HG03139 (cell line): ENCODE measurements around the gene NIN.

Experiments
- ATAC-seq: cut with Tn5 transposase; IDR thresholded peaks from one replicate; pipeline ENCODE4 v1.9.1; 2021; ENCODE audit not compliant: unreplicated experiment

NIN gene

DNA sequence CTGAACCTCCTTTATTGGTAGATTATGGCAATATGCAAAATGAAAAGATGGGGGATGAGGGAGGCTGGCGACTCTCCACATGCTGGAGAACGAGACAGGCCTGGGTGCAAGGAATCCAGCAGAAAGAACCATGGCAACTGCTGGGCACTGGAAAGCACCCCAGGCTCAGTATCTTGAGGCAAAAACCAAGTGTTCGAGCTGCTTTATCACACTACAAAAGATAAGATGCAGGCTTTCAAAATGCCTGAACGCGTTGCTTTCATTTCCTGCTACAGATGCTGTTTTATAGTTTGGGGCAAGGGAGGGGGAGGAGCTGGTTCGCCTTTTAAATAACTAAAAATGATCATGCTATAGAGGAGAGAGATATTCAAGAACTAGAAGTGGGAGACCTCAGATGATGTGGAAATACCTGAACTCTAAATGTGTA is 38.9 kb downstream of the NIN start:
- no peak for ATAC-seq

DNA sequence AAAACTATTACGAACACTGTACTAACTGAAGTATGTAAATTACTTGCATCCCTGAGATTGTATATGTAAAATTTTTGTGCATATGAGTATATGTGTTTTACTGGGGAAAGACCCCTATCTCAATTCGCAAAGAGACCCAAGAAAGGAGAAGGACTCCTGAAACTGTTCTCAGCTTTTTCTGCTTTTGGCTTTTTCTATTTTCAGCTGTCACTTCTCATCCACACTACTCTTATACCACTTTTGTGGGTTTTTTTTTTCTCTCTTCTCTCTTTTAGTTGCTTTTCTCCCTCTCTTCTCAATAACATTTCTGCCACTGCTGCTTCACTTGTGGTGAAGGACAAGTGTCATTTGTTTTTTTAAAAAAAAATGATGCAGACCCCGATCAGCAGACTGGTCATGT is 39.8 kb downstream of the NIN start:
- ATAC-seq, result peak; percentile 32

DNA sequence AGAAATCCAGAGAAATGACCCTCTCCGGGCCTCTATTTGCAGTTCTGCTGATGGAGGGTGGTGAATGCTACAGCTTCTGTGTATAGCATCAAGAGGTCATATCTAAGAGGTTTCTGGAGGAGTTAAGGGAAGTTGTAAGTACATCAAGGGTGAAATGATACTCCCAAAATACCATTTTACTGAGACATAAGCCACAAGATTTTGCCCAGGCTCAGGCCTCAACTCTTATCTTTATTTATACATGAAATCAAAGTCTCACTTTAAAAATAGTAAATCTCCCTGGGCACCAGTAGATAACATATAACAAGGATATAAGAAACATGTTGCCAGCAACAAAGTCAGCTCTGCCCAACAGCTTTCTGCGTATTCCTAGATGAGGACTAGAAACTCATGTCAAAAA is 40.4 kb downstream of the NIN start:
- no peak for ATAC-seq

DNA sequence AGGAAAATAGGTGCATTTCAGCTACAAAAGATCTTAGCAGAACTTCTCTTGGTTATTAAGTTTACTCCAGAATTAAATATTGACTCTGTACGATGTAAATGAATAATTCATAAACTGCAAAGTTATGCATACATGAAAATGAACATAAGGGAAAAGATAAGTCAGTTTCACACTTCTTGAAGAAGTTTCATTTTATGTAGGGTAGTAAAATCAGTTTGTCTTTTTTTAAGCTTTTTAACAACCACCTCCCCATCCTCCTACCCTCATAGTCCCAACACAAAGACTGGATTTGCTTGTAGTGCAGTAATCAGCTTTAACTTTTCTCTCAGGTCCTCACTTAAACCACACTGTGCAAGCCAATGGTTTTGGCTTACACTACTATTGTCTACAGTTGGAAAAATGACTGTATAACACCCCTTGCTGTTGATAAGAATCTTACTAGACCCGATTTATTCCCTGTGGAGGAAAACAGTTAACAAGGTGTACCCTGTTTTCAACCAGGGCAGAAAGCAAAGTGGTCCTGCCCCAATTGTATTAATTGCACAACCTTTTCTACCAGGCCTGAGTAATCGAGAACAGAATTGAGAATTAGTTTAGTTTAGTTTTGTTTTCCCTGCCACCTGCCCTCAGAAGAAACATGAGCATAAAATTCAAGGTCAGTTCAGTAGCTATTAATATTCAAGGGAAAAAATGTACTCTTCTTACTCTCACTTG is 44.1 kb downstream of the NIN start:
- ATAC-seq, result no peak

DNA sequence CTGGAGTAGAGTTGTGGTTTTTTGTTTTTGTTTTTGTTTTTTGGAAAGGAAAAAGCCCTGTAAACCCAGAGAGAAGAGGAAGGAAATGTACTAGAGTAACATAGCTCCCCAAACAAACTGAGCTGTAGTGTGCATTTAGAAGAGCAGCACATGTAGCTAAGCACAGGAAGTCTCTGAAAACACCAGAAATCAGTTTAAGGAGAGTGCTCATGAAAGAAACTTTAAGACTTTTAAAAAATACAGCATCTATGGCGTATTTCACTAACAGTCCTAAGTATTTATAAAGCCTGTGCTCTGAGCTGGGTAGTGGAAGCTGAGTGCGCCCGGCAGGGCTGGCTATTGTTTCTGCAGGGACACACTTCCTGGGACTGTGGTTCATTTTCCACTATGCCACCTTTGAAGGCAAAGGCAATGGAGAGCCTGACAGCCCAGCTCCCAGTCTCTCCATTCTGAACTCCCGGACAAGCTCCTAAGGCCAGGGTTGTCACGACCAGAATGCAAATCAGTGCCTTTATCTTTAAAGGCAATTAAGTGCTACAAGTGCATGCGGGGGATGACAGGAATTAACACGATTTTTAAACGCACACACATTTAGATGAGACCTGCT is 45.4 kb downstream of the NIN start:
- ATAC-seq, result no peak

DNA sequence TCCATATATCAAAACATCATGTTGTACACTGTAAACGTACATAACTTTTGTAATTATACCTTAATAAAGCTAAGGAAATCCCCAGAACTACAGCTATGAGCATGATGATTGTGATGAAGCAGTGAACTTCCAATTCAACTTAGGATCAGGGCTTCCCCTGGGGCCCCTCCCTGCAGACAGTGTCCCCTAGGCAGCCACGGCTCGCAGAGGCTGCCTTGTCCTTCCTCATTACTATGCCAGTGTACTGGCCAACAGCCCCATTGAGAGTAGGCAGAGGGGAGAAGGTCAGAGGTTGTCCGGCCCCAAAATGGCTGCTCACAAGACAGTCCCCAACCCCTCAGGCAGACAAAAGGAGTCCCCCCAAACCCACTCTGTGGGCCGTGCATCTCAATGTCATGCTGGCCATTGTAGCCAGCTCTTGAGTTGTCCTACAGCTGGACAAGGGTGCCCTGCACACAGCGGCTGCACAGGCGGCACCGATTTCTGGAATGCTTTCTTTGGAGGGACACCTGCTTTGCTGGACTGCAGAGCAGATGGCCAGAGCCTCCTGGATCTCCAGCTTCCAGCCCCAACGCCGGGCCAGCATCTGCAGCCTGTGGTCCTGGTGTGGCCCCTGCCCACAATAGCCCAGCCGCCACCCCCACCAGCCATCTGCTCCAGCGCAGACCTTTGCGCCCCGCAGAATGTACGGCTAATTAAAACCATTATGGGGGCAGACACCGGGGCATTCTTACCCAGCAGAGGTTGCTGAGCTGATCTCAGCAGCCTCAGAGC is 46.1 kb downstream of the NIN start:
- ATAC-seq, result no peak

DNA sequence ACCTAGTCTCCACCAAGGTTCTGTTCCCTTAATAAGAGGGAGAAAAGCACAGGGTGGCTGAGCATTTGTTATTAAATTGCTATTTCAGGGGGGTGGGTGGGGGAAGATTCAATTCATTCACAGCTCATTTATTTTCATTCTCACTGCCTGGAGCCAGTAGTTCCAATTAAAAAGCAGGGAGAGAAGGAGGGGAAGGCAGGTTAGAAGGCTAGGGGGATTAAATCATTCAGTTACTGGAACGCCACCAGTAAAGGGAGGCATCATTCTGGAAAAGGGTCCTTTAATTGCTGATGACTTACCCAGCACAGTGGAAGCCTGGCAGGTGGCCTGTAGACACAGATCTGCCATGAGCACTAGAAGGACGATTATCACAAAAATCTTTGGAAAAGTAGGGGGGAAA is 47.4 kb downstream of the NIN start:
- ATAC-seq, result no peak

DNA sequence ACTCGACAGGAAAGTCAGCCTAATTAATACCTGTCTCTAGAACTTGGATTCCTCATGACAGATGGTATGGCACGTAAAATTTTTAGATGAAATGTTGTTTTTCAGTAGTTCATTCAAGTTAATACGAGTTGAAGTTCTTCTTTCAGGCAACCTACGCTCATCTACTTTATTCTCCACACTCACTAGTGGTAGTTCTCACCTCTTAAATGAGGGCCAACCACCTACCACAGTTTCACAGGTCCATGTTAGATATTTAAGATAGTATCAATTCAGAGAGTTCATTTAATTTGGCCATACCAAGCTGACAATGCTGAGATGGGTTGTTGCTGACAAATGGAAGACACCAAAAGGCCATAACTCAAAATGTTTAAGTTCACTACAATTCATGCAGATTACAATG is 50.6 kb downstream of the NIN start:
- ATAC-seq, result no peak

DNA sequence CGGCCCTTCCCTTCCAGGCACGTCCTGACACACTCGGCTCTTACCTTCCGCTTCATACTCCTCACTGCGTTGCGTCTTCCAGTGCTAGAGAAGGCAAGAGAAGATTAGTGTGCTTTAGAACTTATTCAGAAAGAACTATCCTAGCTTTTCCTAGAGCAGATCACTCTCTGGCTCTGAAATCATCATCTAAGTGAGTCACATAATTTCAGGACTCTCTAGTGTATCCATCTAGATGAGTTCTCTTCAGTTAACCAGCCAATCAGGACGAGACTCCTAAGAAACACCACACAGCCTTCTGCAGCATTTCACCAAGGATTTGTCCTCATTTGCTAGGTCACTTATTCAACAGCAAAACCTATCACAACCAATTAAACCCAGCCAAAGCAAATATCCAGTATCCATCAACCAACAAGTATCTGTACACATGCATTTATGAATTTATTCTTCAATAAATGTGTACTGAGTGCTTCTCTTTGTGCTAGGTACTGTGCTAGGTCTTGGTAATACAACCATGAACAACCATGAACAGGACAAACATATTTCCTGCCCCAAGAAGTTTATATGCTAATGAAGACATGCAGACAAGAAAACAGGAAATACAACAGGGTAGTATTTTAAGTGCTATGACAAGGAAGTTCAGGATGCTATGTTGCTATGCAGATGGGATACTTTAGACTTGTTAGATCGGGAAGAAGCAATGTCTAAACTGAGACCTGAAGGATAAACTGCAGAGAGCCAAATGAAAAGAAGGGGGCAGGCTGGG is 52.1 kb downstream of the NIN start:
- no peak for ATAC-seq

DNA sequence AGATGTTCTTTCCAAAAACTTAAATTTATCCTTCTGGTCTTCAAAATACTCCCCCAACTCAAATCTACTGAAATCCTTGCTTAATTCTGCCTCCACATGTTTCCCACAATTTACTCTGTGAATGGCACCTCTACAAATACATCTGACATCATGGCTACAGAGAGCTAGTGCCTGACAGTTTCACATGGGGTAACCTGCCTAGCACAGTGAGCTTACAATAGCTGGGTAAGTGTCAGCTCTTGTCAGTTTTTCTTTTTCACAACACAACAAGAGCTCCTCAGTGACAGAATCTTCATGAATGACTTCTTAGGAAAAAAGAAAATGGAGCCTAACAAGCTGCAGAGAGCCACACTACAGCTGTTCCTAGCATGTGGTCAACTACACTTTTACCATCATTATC is 54.4 kb downstream of the NIN start:
- ATAC-seq, result no peak

DNA sequence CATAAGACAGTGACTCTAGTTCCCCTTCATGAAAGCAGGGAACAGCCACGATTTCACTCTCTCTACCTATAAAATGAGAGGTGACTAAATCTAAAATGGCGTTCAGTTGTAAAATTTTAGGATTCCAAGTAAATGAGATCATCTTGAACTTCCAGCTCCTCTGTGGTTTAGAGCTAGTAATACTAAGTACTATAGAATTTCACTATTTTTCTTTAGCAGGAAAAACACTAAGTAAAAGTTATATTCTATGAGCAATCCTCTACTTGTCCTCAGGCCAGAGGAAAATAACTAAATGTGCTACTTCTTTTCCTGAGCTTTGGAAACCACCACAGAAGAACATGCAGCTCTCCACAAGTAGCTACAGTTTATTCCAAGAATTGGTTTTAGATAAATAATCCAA is 55.6 kb downstream of the NIN start:
- no peak for ATAC-seq

DNA sequence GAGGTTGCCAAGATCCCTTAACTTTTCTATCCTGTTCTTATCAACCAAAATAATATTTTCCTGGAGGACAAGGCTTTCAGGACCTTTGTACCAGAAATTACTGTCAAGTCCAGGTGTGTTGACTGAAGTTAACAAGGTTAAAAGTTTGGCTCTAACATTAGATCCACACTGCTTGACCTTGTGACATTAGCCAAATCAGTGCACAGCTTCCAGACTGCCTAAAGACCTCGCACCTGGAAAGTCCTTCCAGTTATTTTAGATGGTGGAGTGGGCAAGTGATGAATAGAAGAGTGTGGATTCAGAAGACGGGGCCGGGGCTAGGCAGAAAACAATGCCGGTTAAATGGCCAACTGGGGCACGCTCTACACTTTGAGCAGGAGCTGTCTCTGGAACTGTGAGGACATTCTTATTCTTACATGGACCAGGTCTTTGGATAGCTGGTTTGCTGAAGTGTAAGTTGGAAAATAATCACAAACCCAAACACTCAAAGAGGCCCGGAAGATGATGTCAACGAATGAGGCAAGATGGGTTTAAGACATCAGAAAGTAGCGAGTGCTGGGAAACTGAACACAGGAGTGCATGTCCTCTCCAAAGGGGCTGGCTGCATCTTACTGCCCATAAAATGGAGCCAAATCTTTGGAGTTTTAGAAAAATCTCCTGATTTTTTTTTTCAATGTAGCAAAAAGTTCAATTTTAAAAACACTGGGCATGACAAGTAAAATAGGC is 56.3 kb downstream of the NIN start:
- ATAC-seq, result no peak

DNA sequence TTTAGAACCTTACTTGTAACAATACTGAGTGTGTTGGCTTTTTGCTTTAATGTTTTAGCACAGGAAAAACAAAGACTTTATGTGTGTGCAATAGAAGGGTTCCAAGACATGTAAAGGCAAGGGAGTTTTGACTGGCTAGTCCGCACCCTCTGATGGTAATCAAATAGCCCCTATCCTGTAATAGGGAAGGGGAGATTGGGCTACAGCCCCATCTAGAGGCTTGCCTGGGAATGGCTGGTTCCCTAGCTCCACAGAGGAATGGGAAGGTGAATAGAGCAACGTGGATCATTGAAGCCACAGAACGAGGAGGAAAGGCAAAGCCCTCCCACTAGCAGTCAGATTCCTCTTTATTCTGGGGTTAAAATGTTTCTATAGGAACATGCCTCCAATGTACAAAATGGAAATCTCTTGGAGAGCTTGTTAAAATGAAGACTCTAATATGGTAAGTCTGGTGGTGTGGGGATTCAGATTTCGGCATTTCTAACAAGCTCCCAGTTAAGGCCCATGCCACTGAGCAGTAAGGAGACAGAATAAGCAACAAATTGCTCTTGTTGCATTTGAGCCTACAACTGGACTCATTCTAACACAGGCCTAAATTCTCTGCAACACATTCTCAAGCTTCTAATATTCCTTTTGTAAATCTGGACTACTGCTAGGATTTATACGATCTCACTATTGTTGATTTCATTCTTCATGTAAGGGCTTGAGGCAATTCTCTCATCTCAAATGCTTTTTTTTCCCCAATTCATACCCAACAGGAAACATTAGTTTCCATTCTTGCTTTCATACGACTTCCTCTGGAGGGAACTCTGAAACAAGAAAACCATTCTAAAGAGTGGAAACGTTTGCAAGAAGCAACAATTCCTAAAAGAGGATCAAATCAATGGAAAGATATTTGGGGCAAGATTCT is 57.1 kb downstream of the NIN start:
- ATAC-seq, result no peak

DNA sequence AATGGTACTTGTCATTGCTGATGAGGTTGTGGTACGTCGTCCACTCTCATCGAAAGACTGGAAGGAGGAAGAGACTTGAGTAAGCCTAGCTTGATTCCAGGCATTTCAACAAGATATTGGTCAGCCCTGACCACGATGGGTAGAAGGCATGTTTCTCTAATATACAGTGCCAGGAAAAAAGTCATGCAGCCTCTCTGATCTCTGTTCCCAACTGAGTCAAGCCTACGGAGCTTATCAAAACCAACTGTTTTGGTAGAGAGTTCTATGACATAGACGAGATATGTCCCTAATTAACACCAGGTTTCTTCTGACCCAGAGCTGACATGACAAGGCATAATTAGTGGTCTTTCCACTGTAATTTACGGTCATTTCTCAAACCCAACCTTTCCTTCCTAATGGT is 58.5 kb downstream of the NIN start:
- ATAC-seq, result no peak

DNA sequence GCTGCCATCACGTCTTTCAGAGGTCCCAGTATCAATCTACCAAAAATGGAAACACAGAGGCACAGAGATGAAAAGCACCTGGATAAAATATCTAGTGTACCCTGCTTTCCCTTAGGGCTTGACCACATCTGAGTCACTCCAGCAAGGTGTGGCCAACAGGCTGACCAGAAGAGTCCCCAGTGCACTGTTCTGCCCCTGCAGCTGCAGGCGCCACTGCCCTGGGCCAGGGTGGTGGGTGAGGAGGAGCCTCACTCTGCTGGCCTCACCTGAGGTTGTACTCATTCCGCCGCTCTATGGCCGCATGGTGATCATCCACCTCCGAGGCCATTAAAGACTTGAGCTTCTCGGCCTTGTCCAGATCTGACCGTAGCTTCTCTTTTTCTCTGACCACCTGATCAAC is 60.4 kb downstream of the NIN start:
- ATAC-seq, result no peak

DNA sequence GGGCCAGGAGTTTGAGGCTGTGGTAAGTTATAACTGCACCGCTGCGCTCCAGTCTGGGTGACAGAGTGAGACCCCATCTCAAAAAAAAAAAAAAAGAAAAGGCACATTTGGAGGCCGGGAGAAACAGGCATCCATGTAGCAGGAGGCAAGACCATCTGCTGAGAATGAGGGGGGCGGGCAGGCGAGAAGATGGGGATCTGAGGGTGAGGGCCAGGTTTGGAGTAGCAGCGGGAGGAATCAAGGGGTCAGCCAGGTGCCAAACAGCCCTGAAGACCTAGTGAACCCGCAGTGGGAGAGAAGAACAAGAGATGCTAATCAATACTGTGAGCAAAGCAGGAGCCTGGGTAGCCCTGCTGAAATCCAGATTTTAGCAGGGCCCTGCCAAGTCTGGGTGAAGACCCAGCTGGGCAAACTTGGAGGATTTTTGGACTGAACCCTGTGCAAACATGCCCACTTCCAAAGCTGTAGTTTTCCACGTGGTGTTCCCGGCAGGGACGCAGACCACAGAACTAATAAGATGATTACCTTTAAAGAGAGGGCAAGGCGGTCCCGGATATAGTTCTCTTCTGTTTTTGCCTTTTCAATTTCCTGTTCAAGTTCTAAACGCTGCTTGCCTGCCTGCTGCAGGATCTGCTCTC is 61.0 kb downstream of the NIN start:
- no peak for ATAC-seq

DNA sequence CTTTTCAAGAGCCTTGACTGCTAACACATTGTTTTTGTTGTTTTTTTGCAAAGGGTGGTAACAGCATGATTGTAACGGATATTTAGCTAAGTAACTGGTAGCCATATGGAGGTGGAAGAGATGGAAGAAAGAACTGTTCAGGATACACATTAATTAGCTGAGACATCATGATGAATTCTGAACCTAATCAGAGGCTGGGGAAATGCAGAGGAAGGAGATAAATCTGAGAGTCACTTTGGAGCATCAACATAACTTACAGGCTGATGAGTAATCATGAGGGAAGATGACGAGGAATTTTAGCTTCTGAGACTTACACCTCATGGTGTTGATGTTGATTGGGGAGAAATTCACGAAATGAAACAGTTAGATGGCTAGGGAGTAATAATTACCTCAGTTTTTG is 62.3 kb downstream of the NIN start:
- no peak for ATAC-seq

DNA sequence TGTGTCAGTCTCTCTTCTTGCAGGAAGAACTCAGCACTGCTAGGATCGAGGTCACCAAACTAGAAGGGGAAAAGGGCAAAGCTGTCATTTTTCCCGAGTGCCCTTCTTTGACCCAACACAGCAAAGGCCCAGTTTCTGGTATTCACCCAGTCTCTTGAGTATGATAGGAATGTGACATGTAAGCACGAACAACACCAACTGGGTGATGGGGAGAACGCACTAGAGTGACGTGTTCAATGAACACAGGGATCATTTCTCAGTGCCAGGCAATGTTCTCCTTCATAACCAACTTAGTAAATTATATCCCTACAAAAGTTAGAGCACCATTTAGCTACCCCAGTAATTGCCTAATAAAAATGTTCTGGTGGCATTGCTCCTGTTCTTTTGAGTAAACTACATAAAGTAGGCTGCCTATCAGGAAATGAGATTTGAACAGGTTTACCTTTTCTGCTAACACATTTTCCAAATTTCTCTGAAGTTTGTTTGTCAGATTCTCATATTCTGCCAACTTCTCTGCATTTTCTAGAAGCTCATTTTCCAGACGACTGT is 64.5 kb downstream of the NIN start:
- ATAC-seq, result no peak

DNA sequence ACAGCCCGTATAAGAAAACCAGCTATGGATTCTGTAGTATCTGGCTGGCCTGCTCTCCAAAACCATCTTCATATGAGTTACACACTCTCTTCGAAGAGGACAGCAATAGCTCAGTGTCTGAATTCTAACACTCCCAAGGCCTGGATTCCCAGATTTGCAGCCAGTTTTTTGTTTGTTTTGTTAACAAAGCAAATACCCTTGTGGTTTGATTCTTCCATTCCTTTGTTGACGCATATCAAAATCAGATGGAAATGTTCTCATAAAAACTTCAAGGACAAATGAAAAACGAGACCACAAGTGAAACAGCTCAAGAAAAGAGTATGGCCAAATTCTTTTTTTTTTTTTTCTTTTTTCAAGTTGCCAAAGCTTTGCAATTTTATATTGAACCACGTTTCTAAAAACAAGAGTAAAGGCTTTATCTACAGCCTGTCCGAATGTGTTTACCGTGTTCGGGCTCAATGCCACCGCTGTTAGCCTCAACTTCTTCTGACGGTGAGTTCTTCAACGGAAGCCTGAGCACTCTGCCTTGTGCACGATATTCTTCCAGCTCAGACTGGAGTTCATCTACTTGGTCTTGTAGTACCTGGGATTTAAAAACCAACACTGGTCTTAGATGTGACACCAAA is 67.5 kb downstream of the NIN start:
- ATAC-seq, result no peak
